Right atrium auricular region (tissue), 2 donors: ENCODE measurements around the gene PLEKHM3. TPM values are rescaled to one million over a fixed set of nuclear protein-coding genes. Genes with fewer than 3 reads are reported as not detected.
A peak's percentile ranks its signal among the peaks of the same experiment; 100 is the strongest.

Experiments used
- DNase-seq: peaks from one replicate; pipeline ENCODE4 v3.0.0-alpha.2; 2019; ENCODE audit warnings: low spot score
- H3K27ac ChIP-seq, 2 donors: fragments of 200-600 bp; sonication (generic); 1 replicate in 1 of 2; 2 replicates in 1 of 2; pipeline ENCODE4 v1.5.1; 2016 to 2019
- H3K27me3 ChIP-seq, 2 donors: fragments of 200-600 bp; sonication (generic); one replicate each; pipeline versions ENCODE4 v1.5.1 to v1.6.0; 2017 to 2019
- H3K36me3 ChIP-seq: fragments of 200-600 bp; sonication (generic); one replicate; pipeline ENCODE4 v1.5.1; 2016
- H3K4me1 ChIP-seq, 2 donors: fragments of 200-600 bp; sonication (generic); one replicate each; pipeline versions ENCODE4 v1.5.1 to v1.6.0; 2017 to 2019
- H3K4me3 ChIP-seq, 2 donors: fragments of 200-600 bp; sonication (generic); 1 replicate in 1 of 2; 2 replicates in 1 of 2; pipeline ENCODE4 v1.5.1; 2017 to 2019; ENCODE audit warnings: mild to moderate bottlenecking in 1 of 2, moderate library complexity in 1 of 2
- H3K9me3 ChIP-seq, 2 donors: fragments of 200-600 bp; sonication (generic); one replicate each; pipeline ENCODE4 v1.5.1; 2019
- CTCF ChIP-seq, 2 donors: fragments of 200-600 bp; sonication (generic); IDR thresholded peaks; one replicate each; pipeline ENCODE4 v1.5.1; 2019; ENCODE audit warnings: antibody characterized with exemption in 2 of 2
- total RNA-seq, 2 donors: library from RNA; depleted of rRNA; stranded (reverse); fragments of >200 nt; gene quantifications; one replicate each; pipeline ENCODE4 v1.1.0, GENCODE V29; 2016

Gene PLEKHM3
- total RNA-seq, 2 donors from 2014 or later = 14.9 to 20.0 TPM

DNA sequence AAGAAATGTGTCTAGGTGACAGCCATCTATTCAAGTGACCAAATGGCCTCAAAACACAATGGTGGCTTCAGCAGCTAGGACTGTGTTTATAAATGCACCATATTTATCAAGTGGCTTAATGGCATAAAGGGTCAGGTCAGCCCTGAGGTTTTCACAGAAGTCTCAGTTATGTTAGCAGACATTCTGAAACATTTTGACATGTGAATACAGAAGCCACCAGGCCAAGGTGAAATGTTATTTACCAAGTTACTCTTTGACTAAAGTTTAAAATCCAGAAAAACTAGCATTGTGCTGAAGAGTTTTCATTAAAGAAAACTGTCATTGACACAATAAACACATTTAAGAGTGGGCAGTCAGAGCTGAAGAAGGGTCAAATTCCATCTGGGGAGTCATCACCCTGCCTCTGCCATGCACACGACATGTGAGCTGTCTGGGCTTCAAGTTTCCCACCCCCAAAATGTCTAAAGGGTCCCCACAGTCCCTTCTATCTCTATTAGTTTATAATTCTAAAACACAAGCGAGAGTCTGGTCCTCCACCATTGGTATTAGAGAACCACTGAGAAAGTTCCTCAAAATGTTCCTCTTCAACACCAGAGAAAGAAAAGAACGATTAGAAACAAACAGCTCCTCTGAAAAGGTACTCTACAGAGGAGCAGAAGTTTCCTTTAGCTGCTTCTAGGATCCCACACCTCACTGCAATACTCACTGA is 178.1 kb downstream of the PLEKHM3 start:
- Histone ChIP-seq H3K4me1 (peaks cover 0 to 17% of the 10 kb centered on the region in 2 donors), H3K9me3 (no peaks in the 10 kb centered on the region), H3K4me3 (no peak overlapping the region), H3K36me3 (no peaks in the 10 kb centered on the region), H3K27ac (peak overlapping the region in 1 of 2 donors; percentile 30), H3K27me3 (no peaks in the 10 kb centered on the region)
- no peak for DNase-seq
- TF ChIP-seq CTCF (IDR thresholded peaks at IDR 0.05) = no peak

- Histone ChIP-seq H3K9me3 (no peaks in the 10 kb centered on the region), H3K27ac (no peak overlapping the region), H3K4me3 (no peak overlapping the region), H3K4me1 (peaks cover 0 to 17% of the 10 kb centered on the region in 2 donors), H3K36me3 (no peaks in the 10 kb centered on the region), H3K27me3 (no peaks in the 10 kb centered on the region)
- DNase-seq = no peak
- TF ChIP-seq CTCF (IDR thresholded peaks at IDR 0.05) = no peak
Observed at GRCh38 chr2:207845202-207845864, 180.0 kb downstream of the PLEKHM3 start.

- no peaks in the 10 kb centered on the region for H3K36me3 ChIP-seq
Observed at GRCh38 chr2:207844648-207845047, 180.7 kb downstream of the PLEKHM3 start.

DNA sequence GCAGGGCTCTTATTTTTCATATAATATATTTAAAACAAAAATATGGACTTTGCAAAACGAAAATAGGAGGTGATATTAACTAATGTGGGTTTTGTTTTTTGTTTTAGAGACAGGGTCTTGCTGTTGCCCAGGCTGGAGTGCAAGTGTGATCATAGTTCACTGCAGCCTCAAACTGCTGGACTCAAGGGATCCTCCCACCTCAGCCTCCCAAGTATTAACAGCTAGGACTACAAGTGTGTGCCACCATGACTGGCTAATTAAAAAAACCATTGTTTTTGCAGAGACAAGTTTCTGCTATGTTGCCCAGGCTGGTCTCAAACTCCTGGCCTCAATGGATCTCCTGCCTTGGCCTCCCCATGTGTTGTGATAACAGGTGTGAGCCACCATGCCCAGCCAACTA is 185.2 kb downstream of the PLEKHM3 start:
- no peaks in the 10 kb centered on the region for H3K27me3 ChIP-seq
- no peaks in the 10 kb centered on the region for H3K36me3 ChIP-seq
- no peak overlapping the region for H3K4me3 ChIP-seq
- H3K27ac ChIP-seq = no peak overlapping the region
- H3K9me3 ChIP-seq = no peaks in the 10 kb centered on the region
- DNase-seq = no peak
- H3K4me1 ChIP-seq = peaks cover 0 to 17% of the 10 kb centered on the region in 2 donors
- TF ChIP-seq CTCF (IDR thresholded peaks at IDR 0.05) = no peak

More at GRCh38 chr2:207844648-207845047, 180.7 kb downstream of the PLEKHM3 start:
- TF ChIP-seq CTCF (IDR thresholded peaks at IDR 0.05) = no peak
- no peak for DNase-seq
- Histone ChIP-seq H3K4me1 (peaks cover 0 to 17% of the 10 kb centered on the region in 2 donors), H3K27me3 (no peaks in the 10 kb centered on the region), H3K4me3 (no peak overlapping the region), H3K9me3 (no peaks in the 10 kb centered on the region), H3K27ac (no peak overlapping the region)

GRCh38 chr2:207839575-207839974 is 185.8 kb downstream of the PLEKHM3 start:
- DNase-seq = no peak
- no peak for TF ChIP-seq CTCF (IDR thresholded peaks at IDR 0.05)
- no peak overlapping the region for H3K27ac ChIP-seq
- peaks cover 0 to 17% of the 10 kb centered on the region in 2 donors for H3K4me1 ChIP-seq
- H3K27me3 ChIP-seq = no peaks in the 10 kb centered on the region
- no peaks in the 10 kb centered on the region for H3K9me3 ChIP-seq
- H3K36me3 ChIP-seq = no peaks in the 10 kb centered on the region
- no peak overlapping the region for H3K4me3 ChIP-seq
